Prostate gland (tissue), 2 donors: Measurements from ENCODE around the gene ZNF423. TPM values are rescaled to one million over a fixed set of nuclear protein-coding genes. Genes with fewer than 3 reads are reported as not detected.

Experiments used
- DNase-seq: peaks from one replicate; pipeline ENCODE4 v3.0.0-alpha.2; 2019; ENCODE audit warnings: low spot score
- H3K27ac ChIP-seq, 2 donors: fragments of 200-600 bp; sonication (generic); 2 replicates each; pipeline ENCODE4 v1.5.1; 2017 to 2019
- H3K27me3 ChIP-seq: fragments of 200-600 bp; sonication (generic); replicated peaks from 2 replicates; pipeline ENCODE4 v1.5.1; 2019; ENCODE audit not compliant: insufficient read depth
- H3K36me3 ChIP-seq, 2 donors: fragments of 200-600 bp; sonication (generic); 1 replicate in 1 of 2; 2 replicates in 1 of 2; pipeline versions ENCODE4 v1.5.1 to v1.8.1; 2017 to 2019
- H3K4me1 ChIP-seq: fragments of 200-600 bp; sonication (generic); replicated peaks from 2 replicates; pipeline ENCODE4 v1.5.1; 2019
- H3K4me3 ChIP-seq, 2 donors: fragments of 200-600 bp; sonication (generic); 2 replicates each; pipeline ENCODE4 v1.5.1; 2017 to 2019
- H3K9me3 ChIP-seq: fragments of 200-600 bp; sonication (generic); 2 replicates; pipeline ENCODE4 v1.5.1; 2017
- POLR2A ChIP-seq: fragments of 450-650 bp; IDR thresholded peaks from one replicate; pipeline ENCODE4 v1.6.1; 2016; ENCODE audit warnings: antibody characterized with exemption, mild to moderate bottlenecking
- POLR2AphosphoS5 ChIP-seq: sonication (generic); formaldehyde crosslinking; IDR thresholded peaks from one replicate; pipeline ENCODE4 v1.6.1; 2017; ENCODE audit warnings: antibody characterized with exemption
- WGBS: methylation state at CpG from one replicate; pipeline ENCODE4 v1.1.5; 2018; 5-methylcytosine and 5-hydroxymethylcytosine counted together
- intact Hi-C: fragments of 100-400 bp; cut with DNase I; formaldehyde crosslinking; loops from one replicate; pipeline ENCODE4 v1.14.2; 2022
- total RNA-seq, 2 donors: library from RNA; depleted of rRNA; stranded (reverse); fragments of >200 nt; gene quantifications; one replicate each; pipeline ENCODE4 v1.1.0, GENCODE V29; 2016
- TF ChIP-seq, protein P1 (sequence below), 4 experiments: fragments of 200-600 bp in 2 of 4; fragments of 450-650 bp in 2 of 4; sonication (generic) in 2 of 4; IDR thresholded peaks; 1 replicate in 3 of 4; 2 replicates in 1 of 4; pipeline ENCODE4 v1.5.1; 2016 to 2019; ENCODE audit warnings: antibody characterized with exemption in 4 of 4, mild to moderate bottlenecking in 2 of 4, moderate library complexity in 2 of 4

The ZNF423 gene
- total RNA-seq, 2 donors from 2014 or later = 6.1 to 22.7 TPM

DNA sequence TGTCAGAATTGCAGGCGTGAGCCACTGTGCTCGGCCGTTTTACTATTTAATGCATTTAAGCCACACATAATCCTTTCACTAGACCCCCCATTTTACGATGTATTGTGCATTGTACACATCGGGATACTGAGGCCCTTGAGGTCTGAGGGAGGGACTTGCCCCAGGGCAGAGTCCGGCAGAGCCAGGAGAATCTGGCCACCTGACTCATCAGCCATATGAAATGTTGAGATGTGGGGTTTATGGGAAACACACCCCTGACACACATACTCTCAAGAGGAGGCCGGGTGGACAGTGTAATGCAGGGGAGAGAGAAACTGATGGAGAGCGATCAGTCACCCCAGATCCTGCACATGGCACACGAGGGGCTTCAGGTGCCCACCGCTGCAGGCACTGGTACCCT lies 196.6 kb downstream of the ZNF423 start:
- Histone ChIP-seq H3K4me3 (no peak overlapping the region), H3K4me1 (no peaks in the 10 kb centered on the region), H3K36me3 (no peaks in the 10 kb centered on the region), H3K27me3 (no peaks in the 10 kb centered on the region), H3K9me3 (no peaks in the 10 kb centered on the region), H3K27ac (no peak overlapping the region)
- TF ChIP-seq POLR2AphosphoS5 = no peak
- intact Hi-C loops = no loop called here
- WGBS = 85% methylated on average over 10 of the region's 10 CpGs
- no peak for DNase-seq

DNA sequence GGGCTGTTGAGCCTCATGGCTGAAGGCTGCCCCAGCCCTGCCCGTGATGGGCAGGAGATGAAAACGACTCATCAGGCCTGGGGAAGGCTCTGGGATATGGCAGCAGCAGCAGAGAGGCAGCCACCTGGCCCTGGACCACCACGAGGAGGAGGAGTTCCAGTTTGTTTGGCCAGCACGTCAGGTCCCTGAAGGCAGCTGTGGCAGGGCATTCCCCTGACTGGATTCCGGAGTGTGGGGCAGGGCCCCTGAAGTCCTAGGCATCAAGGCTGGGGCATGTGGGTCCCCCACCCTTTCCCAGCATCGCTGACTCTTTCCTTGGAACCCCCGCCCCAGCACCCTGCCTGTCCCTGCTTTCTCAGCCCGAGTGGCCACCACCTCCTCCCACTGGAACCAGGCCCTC lies 197.4 kb downstream of the ZNF423 start:
- Histone ChIP-seq H3K4me3 (no peak overlapping the region), H3K9me3 (no peaks in the 10 kb centered on the region), H3K27ac (no peak overlapping the region), H3K27me3 (no peaks in the 10 kb centered on the region), H3K4me1 (no peaks in the 10 kb centered on the region), H3K36me3 (no peaks in the 10 kb centered on the region)
- 67% methylated on average over 7 of the region's 8 CpGs for WGBS
- no peak for TF ChIP-seq POLR2A
- no peak for TF ChIP-seq POLR2AphosphoS5
- TF ChIP-seq, protein P1, sequence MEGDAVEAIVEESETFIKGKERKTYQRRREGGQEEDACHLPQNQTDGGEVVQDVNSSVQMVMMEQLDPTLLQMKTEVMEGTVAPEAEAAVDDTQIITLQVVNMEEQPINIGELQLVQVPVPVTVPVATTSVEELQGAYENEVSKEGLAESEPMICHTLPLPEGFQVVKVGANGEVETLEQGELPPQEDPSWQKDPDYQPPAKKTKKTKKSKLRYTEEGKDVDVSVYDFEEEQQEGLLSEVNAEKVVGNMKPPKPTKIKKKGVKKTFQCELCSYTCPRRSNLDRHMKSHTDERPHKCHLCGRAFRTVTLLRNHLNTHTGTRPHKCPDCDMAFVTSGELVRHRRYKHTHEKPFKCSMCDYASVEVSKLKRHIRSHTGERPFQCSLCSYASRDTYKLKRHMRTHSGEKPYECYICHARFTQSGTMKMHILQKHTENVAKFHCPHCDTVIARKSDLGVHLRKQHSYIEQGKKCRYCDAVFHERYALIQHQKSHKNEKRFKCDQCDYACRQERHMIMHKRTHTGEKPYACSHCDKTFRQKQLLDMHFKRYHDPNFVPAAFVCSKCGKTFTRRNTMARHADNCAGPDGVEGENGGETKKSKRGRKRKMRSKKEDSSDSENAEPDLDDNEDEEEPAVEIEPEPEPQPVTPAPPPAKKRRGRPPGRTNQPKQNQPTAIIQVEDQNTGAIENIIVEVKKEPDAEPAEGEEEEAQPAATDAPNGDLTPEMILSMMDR (IDR thresholded peaks at IDR 0.05) = no peak
- no peak for DNase-seq
- intact Hi-C loops = no loop called here

DNA sequence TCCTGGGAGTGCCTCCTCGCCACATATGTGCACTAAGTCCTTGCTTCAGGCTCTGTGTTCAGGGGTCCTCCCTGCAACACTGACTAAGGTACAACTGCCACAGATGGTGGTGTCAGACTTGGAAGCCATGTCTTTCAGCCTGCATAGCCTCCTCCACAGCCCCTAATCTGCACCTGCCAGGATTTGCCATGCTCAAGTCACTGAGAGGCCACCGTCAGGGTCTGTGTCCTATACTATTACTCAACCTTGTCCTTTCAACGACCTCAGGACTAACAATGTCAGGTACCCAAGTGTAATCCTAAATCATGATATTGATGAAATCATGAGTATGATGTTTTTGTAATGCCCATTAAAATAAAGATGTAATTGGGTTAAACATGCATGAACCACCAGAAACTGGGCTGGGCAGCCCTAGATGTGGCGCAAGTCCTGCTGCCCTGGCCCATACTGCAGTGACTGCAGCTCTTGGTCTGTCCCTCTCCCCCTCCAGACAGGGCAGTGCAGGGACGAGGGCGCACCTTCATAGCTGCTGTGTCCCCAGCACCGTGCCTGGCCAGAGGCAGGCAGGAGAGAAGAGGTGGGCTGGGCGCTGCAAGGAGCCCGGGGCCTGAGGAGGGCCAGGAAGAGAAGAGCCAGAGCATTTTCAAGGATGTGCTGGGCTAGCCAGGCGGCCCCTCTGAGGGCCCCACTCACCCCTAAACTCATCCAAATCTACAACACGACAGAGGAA lies 198.0 kb downstream of the ZNF423 start:
- intact Hi-C loops = no loop called here
- H3K36me3 ChIP-seq = no peaks in the 10 kb centered on the region
- no peaks in the 10 kb centered on the region for H3K9me3 ChIP-seq
- WGBS = 86% methylated on average over 11 of the region's 11 CpGs
- H3K4me3 ChIP-seq = no peak overlapping the region
- no peak for DNase-seq
- TF ChIP-seq POLR2A (no peak), POLR2AphosphoS5 (no peak)
- TF ChIP-seq, protein P1 (IDR thresholded peaks at IDR 0.05) = no peak
- no peak overlapping the region for H3K27ac ChIP-seq
- H3K4me1 ChIP-seq = no peaks in the 10 kb centered on the region
- H3K27me3 ChIP-seq = no peaks in the 10 kb centered on the region

DNA sequence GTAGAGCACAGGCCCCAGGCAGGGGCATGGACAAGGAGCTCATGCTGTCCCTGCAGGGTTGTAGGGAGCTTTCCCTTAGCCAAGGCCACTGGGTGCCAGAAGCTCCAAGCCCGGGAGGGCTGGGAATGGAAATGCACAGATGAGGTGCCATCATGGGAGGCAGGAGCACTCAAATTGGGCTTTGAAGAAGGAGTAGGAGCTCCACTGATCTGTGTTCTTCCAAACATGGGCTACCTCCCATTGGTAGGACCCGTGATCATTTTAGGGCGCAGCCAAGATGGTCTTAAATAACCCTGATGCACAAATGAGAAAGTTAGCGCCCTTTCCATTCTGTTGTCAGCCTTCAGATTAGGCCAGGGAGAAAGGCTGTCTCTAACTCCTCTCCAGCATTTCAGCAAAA lies 201.5 kb downstream of the ZNF423 start:
- H3K4me1 ChIP-seq = no peaks in the 10 kb centered on the region
- no peaks in the 10 kb centered on the region for H3K36me3 ChIP-seq
- no peaks in the 10 kb centered on the region for H3K9me3 ChIP-seq
- no peak for DNase-seq
- WGBS = 100% methylated on average over 4 of the region's 4 CpGs
- intact Hi-C loops = loop anchor here (5.0 kb wide), 1 partner anchor 203 kb away; the partner anchor contains the start of gene ZNF423
- no peak overlapping the region for H3K27ac ChIP-seq
- H3K4me3 ChIP-seq = no peak overlapping the region
- no peaks in the 10 kb centered on the region for H3K27me3 ChIP-seq
- TF ChIP-seq POLR2AphosphoS5 (no peak), POLR2A (no peak)
- TF ChIP-seq, protein P1 (IDR thresholded peaks at IDR 0.05) = no peak

DNA sequence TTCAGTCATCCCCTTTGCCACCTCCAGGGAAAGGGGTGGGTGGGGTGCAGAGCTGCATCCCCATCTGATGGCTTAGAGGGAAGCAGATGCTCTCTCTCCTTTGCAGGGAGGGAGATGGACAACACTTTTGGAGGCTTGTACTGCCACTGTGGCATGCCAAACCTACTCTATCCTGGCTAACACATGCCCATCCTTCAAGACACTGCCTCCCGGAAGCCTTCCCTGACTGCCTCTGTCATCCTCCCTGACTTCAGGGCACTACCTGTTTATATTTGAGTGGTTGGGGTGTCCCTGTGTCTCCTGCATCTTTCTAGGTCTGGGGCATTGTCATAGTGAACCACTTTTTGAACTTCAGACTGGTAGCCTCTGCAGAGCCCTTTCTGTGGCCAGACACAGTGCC lies 202.3 kb downstream of the ZNF423 start:
- H3K36me3 ChIP-seq = no peaks in the 10 kb centered on the region
- no peak for DNase-seq
- intact Hi-C loops = loop anchor here (5.0 kb wide), 1 partner anchor 204 kb away; the partner anchor contains the start of gene ZNF423
- no peaks in the 10 kb centered on the region for H3K4me1 ChIP-seq
- no peak overlapping the region for H3K4me3 ChIP-seq
- no peaks in the 10 kb centered on the region for H3K27me3 ChIP-seq
- no peak for TF ChIP-seq POLR2A
- TF ChIP-seq, protein P1 (IDR thresholded peaks at IDR 0.05) = no peak
- TF ChIP-seq POLR2AphosphoS5 = no peak
- H3K27ac ChIP-seq = no peak overlapping the region
- WGBS = 100% methylated on average over 1 of the region's 1 CpG
- no peaks in the 10 kb centered on the region for H3K9me3 ChIP-seq
